Measurements from ENCODE around the gene APOL1. TPM values are rescaled to one million over a fixed set of nuclear protein-coding genes. Genes with fewer than 3 reads are reported as not detected.
"Not testable (repeated sequence)": the region's sequence is repeated elsewhere in the genome, so short reads cannot be mapped to it uniquely, and the experiment has no call there.

APOL1 gene
- total and polyA plus RNA-seq, 10 of the 15 experiments (the other 5 are each of a cell fraction or from before 2014, with no cell fraction given), result 9.0 to 42.0 (median 17.6) TPM

DNA sequence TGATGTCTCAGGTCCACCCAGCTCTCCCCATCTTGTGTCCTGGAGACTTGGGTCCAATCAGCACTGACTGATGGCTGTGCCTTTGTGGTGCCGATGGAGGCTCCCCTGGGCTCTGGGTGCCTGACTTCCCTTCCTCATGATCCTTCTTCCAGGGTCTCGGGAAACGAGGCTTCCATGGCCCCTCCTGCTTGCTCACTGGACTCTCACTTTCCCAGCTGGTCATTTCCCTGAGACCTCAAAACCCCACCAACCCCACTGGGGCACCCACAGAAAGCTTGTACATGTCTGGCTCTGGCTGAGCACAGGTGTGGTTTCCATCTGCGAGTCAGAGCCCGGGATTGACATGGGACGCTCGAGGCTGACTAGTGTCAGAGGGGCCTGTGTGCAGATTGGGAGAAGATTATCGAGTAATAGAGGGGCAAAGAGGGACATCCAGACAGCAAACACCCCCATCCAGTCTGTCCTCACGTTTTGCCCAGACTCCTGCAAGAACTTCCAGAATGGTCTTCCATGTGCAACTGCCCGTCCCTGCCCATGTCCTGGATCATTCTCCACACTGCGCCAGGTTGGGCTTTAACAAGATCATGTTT is 15.1 kb downstream of the APOL1 start:
- Histone ChIP-seq H3K27me3 (replicated peaks in 1 of 2; ENCODE audit: control insufficient read depth in 2 of 2, insufficient read depth in 2 of 2, low read length in 1 of 2) (no peaks in the 10 kb centered on the region), H3K4me1 (ENCODE audit: control insufficient read depth, insufficient read depth, low read length) (no peaks in the 10 kb centered on the region), H4K20me1 (ENCODE audit: control insufficient read depth, insufficient read depth) (no peaks in the 10 kb centered on the region; the same call in 1 of the 2 replicates), H3K9me3 (replicated peaks; ENCODE audit: control insufficient read depth, insufficient read depth, low read length) (no peaks in the 10 kb centered on the region), H3K9ac (ENCODE audit: control insufficient read depth, insufficient read depth, low read length) (no peak overlapping the region), H2AFZ (ENCODE audit: control insufficient read depth, low read depth, low read length) (no peak overlapping the region), H3K4me2 (ENCODE audit: control insufficient read depth, insufficient read depth) (no peak overlapping the region), H3K27ac (ENCODE audit: control insufficient read depth, insufficient read depth) (no peak overlapping the region), H3K4me3 (no peak overlapping the region), H3K36me3 (ENCODE audit: control insufficient read depth in 2 of 2, insufficient read depth in 2 of 2, low read length in 1 of 2) (peaks cover 4 to 8% of the 10 kb centered on the region in 2 experiments; a peak in 3 of 4 replicates), H3K79me2 (ENCODE audit: control insufficient read depth, insufficient read depth, low read length) (no peaks in the 10 kb centered on the region)
- POLR2A ChIA-PET, result no interaction called here
- intact Hi-C loops (cut with micrococcal nuclease; ENCODE audit: unreplicated experiment) (no loop called here), in situ Hi-C loops (cut with MboI) (no loop called here)
- FAIRE-seq (no peak), ATAC-seq (no peak), DNase-seq (ENCODE audit: low read depth, low spot score) (no peak)
- no peak for TF ChIP-seq CBFB (IDR thresholded peaks at IDR 0.05; ENCODE audit: low read depth)
- TF ChIP-seq POLR2AphosphoS2 (IDR thresholded peaks at IDR 0.05; ENCODE audit: low read depth, low read length), result peak; percentile 37; the same call in 1 of the 2 replicates
- no peak for TF ChIP-seq CTCF (IDR thresholded peaks at IDR 0.05 in 2 of 3, conservative IDR thresholded peaks at IDR 0.05 in 1 of 3; ENCODE audit: control insufficient read depth in 2 of 3, extremely low read depth in 1 of 3, insufficient read depth in 1 of 3, low read depth in 3 of 3, low read length in 3 of 3)
- SMC1A ChIA-PET (ENCODE audit: uncharacterized antibody, unreplicated experiment), result no interaction called here
- no TSS peak for BruUV-seq (replicated peaks)
- RAD21 ChIA-PET (ENCODE audit: unreplicated experiment), result no interaction called here
- 80% methylated on average over 11 of the region's 11 CpGs for WGBS (ENCODE audit: insufficient coverage, insufficient replicate concordance, low lambda C conversion rate, missing lambda C conversion rate)
- CTCF ChIA-PET, result interaction anchor here (0.7 kb wide), 1 partner anchor 66 kb away, joined by 3 read pairs; the partner anchor contains the start of gene APOL4

GRCh38 chr22:36271231-36271630 is 18.3 kb downstream of the APOL1 start:
- in situ Hi-C loops (cut with MboI), result loop anchor here (5.0 kb wide), 1 partner anchor 79 kb away; no protein-coding TSS in a partner anchor
- H2AFZ ChIP-seq (ENCODE audit: control insufficient read depth, low read depth, low read length); H3K36me3 ChIP-seq (ENCODE audit: control insufficient read depth in 2 of 2, insufficient read depth in 2 of 2, low read length in 1 of 2); intact Hi-C loops (cut with micrococcal nuclease; ENCODE audit: unreplicated experiment); H3K4me3 ChIP-seq; H4K20me1 ChIP-seq (ENCODE audit: control insufficient read depth, insufficient read depth); H3K9ac ChIP-seq (ENCODE audit: control insufficient read depth, insufficient read depth, low read length); SMC1A ChIA-PET (ENCODE audit: uncharacterized antibody, unreplicated experiment); ATAC-seq; FAIRE-seq; H3K4me2 ChIP-seq (ENCODE audit: control insufficient read depth, insufficient read depth); H3K4me1 ChIP-seq (ENCODE audit: control insufficient read depth, insufficient read depth, low read length); H3K27me3 ChIP-seq (replicated peaks in 1 of 2; ENCODE audit: control insufficient read depth in 2 of 2, insufficient read depth in 2 of 2, low read length in 1 of 2); DNase-seq (ENCODE audit: low read depth, low spot score); POLR2A ChIA-PET; RAD21 ChIA-PET (ENCODE audit: unreplicated experiment); H3K27ac ChIP-seq (ENCODE audit: control insufficient read depth, insufficient read depth); H3K9me3 ChIP-seq (replicated peaks; ENCODE audit: control insufficient read depth, insufficient read depth, low read length); BruUV-seq (replicated peaks); H3K79me2 ChIP-seq (ENCODE audit: control insufficient read depth, insufficient read depth, low read length): not testable (repeated sequence)
- CTCF ChIA-PET, result interaction anchor here (0.9 to 3.7 kb wide), 4 partner anchors 10 to 215 kb away, joined by 3 to 20 read pairs (median 4); partner anchors contain the start of gene APOL2
- 85% methylated on average over 7 of the region's 7 CpGs for WGBS (ENCODE audit: insufficient coverage, insufficient replicate concordance, low lambda C conversion rate, missing lambda C conversion rate)

GRCh38 chr22:36271951-36272350 is 19.0 kb downstream of the APOL1 start:
- WGBS (ENCODE audit: insufficient coverage, insufficient replicate concordance, low lambda C conversion rate, missing lambda C conversion rate), result 70% methylated on average over 5 of the region's 5 CpGs
- intact Hi-C loops (cut with micrococcal nuclease; ENCODE audit: unreplicated experiment); H3K79me2 ChIP-seq (ENCODE audit: control insufficient read depth, insufficient read depth, low read length); RAD21 ChIA-PET (ENCODE audit: unreplicated experiment); H4K20me1 ChIP-seq (ENCODE audit: control insufficient read depth, insufficient read depth); H3K27ac ChIP-seq (ENCODE audit: control insufficient read depth, insufficient read depth); DNase-seq (ENCODE audit: low read depth, low spot score); H2AFZ ChIP-seq (ENCODE audit: control insufficient read depth, low read depth, low read length); H3K27me3 ChIP-seq (replicated peaks in 1 of 2; ENCODE audit: control insufficient read depth in 2 of 2, insufficient read depth in 2 of 2, low read length in 1 of 2); H3K4me2 ChIP-seq (ENCODE audit: control insufficient read depth, insufficient read depth); FAIRE-seq; POLR2A ChIA-PET; ATAC-seq; BruUV-seq (replicated peaks); H3K4me1 ChIP-seq (ENCODE audit: control insufficient read depth, insufficient read depth, low read length); H3K4me3 ChIP-seq; H3K9me3 ChIP-seq (replicated peaks; ENCODE audit: control insufficient read depth, insufficient read depth, low read length); H3K9ac ChIP-seq (ENCODE audit: control insufficient read depth, insufficient read depth, low read length); H3K36me3 ChIP-seq (ENCODE audit: control insufficient read depth in 2 of 2, insufficient read depth in 2 of 2, low read length in 1 of 2): not testable (repeated sequence)
- SMC1A ChIA-PET (ENCODE audit: uncharacterized antibody, unreplicated experiment), result interaction anchor here (1.1 kb wide), 1 partner anchor 79 kb away, joined by 3 read pairs; no protein-coding TSS in a partner anchor
- in situ Hi-C loops (cut with MboI), result loop anchor here (5.0 kb wide), 1 partner anchor 80 kb away; no protein-coding TSS in a partner anchor
- CTCF ChIA-PET, result interaction anchor here (0.9 to 3.7 kb wide), 4 partner anchors 11 to 215 kb away, joined by 3 to 20 read pairs (median 4); partner anchors contain the start of gene APOL2
